Panc1 (cell line): Measurements from ENCODE around the gene IGFN1. TPM values are rescaled to one million over a fixed set of nuclear protein-coding genes. Genes with fewer than 3 reads are reported as not detected.

Experiments
- ATAC-seq: fragments of 200-7000 bp; cut with Tn5 transposase; 2 replicates; pipeline ENCODE4 v1.9.1; 2020; ENCODE audit warnings: mild to moderate bottlenecking, moderate library complexity
- BruUV-seq: library from RNA; stranded (reverse); fragments of 400-500 nt; replicated peaks from 2 replicates; lab custom pipeline; 2021; lab: Mats Ljungman, UMichigan
- CTCF ChIA-PET: fragments of 300-600 bp; sonication (Branson Sonifier 250); formaldehyde crosslinking; loops from one replicate; lab custom pipeline; 2022; ENCODE audit warnings: antibody characterized with exemption; lab: Charles Lee
- POLR2A ChIA-PET: fragments of 300-600 bp; sonication (Branson Sonifier 250); formaldehyde crosslinking; loops from one replicate; lab custom pipeline; 2022; ENCODE audit warnings: antibody characterized with exemption; lab: Charles Lee
- DNase-seq: peaks from one replicate; pipeline ENCODE4 v3.0.0-alpha.2; 2010; ENCODE audit warnings: low read depth, low spot score
- H3K27ac ChIP-seq: 2 replicates; pipeline ENCODE4 v1.5.1; 2011; ENCODE audit warnings: mild to moderate bottlenecking, low read length, inconsistent platforms
- H3K27me3 ChIP-seq: fragments of 200-500 bp; sonication (Bioruptor generic); 2 replicates; pipeline ENCODE4 v1.6.0; 2014; ENCODE audit warnings: low read length, inconsistent platforms; ENCODE audit not compliant: control insufficient read depth, insufficient read depth
- H3K36me3 ChIP-seq: fragments of 200-500 bp; sonication (Bioruptor generic); 2 replicates; pipeline ENCODE4 v1.5.1; 2014; ENCODE audit warnings: inconsistent platforms, mild to moderate bottlenecking, low read length, moderate library complexity; ENCODE audit not compliant: control insufficient read depth, insufficient read depth
- H3K4me1 ChIP-seq: 2 replicates; pipeline ENCODE4 v1.5.1; 2011; ENCODE audit warnings: inconsistent platforms, mild to moderate bottlenecking, low read length, moderate library complexity; ENCODE audit not compliant: control insufficient read depth, insufficient read depth
- H3K4me3 ChIP-seq, 2 experiments: 2 replicates each; pipeline ENCODE4 v1.5.1; 2011 to 2012; ENCODE audit warnings: low read depth in 2 of 2, low read length in 2 of 2, mild to moderate bottlenecking in 2 of 2, inconsistent platforms in 1 of 2, moderate library complexity in 1 of 2
- H3K9me3 ChIP-seq: fragments of 200-500 bp; sonication (Bioruptor generic); 2 replicates; pipeline ENCODE4 v1.5.1; 2014; ENCODE audit warnings: low read depth, mild to moderate bottlenecking, inconsistent platforms, low read length, moderate library complexity; ENCODE audit not compliant: control insufficient read depth, insufficient read depth
- CTCF ChIP-seq: fragments of 450-650 bp; IDR thresholded peaks from 2 replicates; pipeline ENCODE4 v1.5.1; 2017; ENCODE audit warnings: mild to moderate bottlenecking
- POLR2AphosphoS5 ChIP-seq: IDR thresholded peaks from 2 replicates; pipeline ENCODE4 v1.6.1; 2012; ENCODE audit warnings: mild to moderate bottlenecking, low read depth, low read length, moderate library complexity
- REST ChIP-seq, 2 experiments: IDR thresholded peaks; 2 replicates each; pipeline ENCODE4 v1.6.1; 2011 to 2012; ENCODE audit warnings: low read depth in 2 of 2, control low read depth in 1 of 2, low read length in 1 of 2, mild to moderate bottlenecking in 1 of 2, moderate library complexity in 1 of 2; ENCODE audit not compliant: insufficient read depth in 1 of 2
- SIN3A ChIP-seq: IDR thresholded peaks from 2 replicates; pipeline ENCODE4 v1.6.1; 2012; ENCODE audit warnings: low read depth, mild to moderate bottlenecking, low read length, moderate library complexity, borderline replicate concordance; ENCODE audit not compliant: insufficient read depth
- TCF7L2 ChIP-seq: IDR thresholded peaks from 2 replicates; pipeline ENCODE4 v1.6.1; 2011; ENCODE audit warnings: mild to moderate bottlenecking, low read depth, low read length, inconsistent platforms
- in situ Hi-C: cut with HindIII; loops from 2 replicates; pipeline ENCODE4 v1.10.0; 2016; ENCODE audit warnings: low sequenced_read_pairs, low pct_unique_long_range_greater_than_20kb
- intact Hi-C: fragments of 100-400 bp; cut with micrococcal nuclease; formaldehyde crosslinking; loops from one replicate; pipeline ENCODE4 v1.10.0; 2022; ENCODE audit not compliant: unreplicated experiment
- total RNA-seq: library from RNA; stranded (reverse); gene quantifications from one replicate; pipeline ENCODE4 v1.2.1, GENCODE V29; 2021; ENCODE audit not compliant: unreplicated experiment

Gene IGFN1
- total RNA-seq, 1 experiment from 2014 or later, result not detected

GRCh38 chr1:201267481-201268229, 77.0 kb downstream of the IGFN1 start:
- intact Hi-C loops (no loop called here), in situ Hi-C loops (no loop called here)
- ATAC-seq (peak; percentile 42; the same call in 1 of the 2 replicates), DNase-seq (peak; percentile 66)
- ChIA-PET POLR2A (no interaction called here), CTCF (no interaction called here)
- Histone ChIP-seq H3K4me3 (no peak overlapping the region), H3K27me3 (peaks cover 4% of the 10 kb centered on the region; the same call in 1 of the 2 replicates), H3K27ac (no peak overlapping the region), H3K4me1 (no peaks in the 10 kb centered on the region), H3K36me3 (no peaks in the 10 kb centered on the region), H3K9me3 (no peaks in the 10 kb centered on the region)
- no TSS peak for BruUV-seq
- TF ChIP-seq REST (IDR thresholded peaks at IDR 0.05; ENCODE audit: insufficient read depth in 1 of 2, low read depth in 2 of 2, low read length in 1 of 2) (no peak), SIN3A (no peak), POLR2AphosphoS5 (no peak), TCF7L2 (no peak), CTCF (no peak)

- no peak overlapping the region for H3K4me3 ChIP-seq
- DNase-seq, result no peak
- in situ Hi-C loops, result no loop called here
- H3K27me3 ChIP-seq, result peaks cover 4% of the 10 kb centered on the region; the same call in 1 of the 2 replicates
- H3K4me1 ChIP-seq, result no peaks in the 10 kb centered on the region
- H3K36me3 ChIP-seq, result no peaks in the 10 kb centered on the region
- ATAC-seq, result no peak
- no peak overlapping the region for H3K27ac ChIP-seq
- ChIA-PET POLR2A (no interaction called here), CTCF (no interaction called here)
- H3K9me3 ChIP-seq, result no peaks in the 10 kb centered on the region
- TF ChIP-seq SIN3A (no peak), REST (IDR thresholded peaks at IDR 0.05; ENCODE audit: insufficient read depth in 1 of 2, low read depth in 2 of 2, low read length in 1 of 2) (no peak), TCF7L2 (no peak), POLR2AphosphoS5 (no peak)
- BruUV-seq, result no TSS peak
- intact Hi-C loops, result no loop called here
These were observed 78.1 kb downstream of the IGFN1 start for GRCh38 chr1:201268604-201269151.
